ENCODE measurements around the gene ADAMTS9. TPM values are rescaled to one million over a fixed set of nuclear protein-coding genes. Genes with fewer than 3 reads are reported as not detected.
A peak's percentile ranks its signal among the peaks of the same experiment; 100 is the strongest.

ADAMTS9 gene
- total and polyA plus RNA-seq, 4 experiments from 2014 or later, result not detected

DNA sequence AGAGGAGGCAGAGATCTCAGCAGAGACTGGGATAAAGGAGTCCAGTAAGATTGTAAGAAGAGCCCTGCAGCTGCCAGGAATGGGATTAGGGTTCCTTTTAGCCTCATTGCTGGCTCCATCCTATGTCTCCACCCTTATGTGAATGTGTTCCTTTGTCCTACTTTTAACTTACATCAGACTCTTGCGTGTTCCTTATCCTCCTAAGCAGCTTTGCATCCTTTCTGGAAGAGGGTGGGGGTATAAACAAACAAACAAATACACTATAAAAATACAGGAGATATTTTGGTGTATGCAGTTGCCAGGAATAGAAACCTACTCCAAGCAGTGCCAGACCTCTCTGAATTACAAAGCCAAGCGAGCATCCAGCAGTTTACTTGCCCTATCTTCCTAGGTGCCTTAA is 194.7 kb downstream of the ADAMTS9 start:
- no peak for DNase-seq
- Histone ChIP-seq H3K4me3 (ENCODE audit: low read length in 2 of 2) (no peak overlapping the region), H3K27ac (ENCODE audit: low read depth, low read length) (no peak overlapping the region), H3K9me3 (ENCODE audit: control insufficient read depth in 1 of 2, low read length in 2 of 2) (no peaks in the 10 kb centered on the region), H3K4me1 (ENCODE audit: insufficient read depth, low read length) (no peaks in the 10 kb centered on the region), H3K27me3 (ENCODE audit: insufficient read depth, low read length) (peaks cover 4% of the 10 kb centered on the region), H3K36me3 (ENCODE audit: insufficient read depth, low read length) (no peaks in the 10 kb centered on the region)
- Mint-ChIP-seq H3K27ac (no peak overlapping the region), H3K4me1 (peaks cover 0 to 1% (median 0%) of the 10 kb centered on the region in 4 donors), H3K9me3 (peaks cover 0 to 1% (median 0%) of the 10 kb centered on the region in 8 donors), H3K27me3 (peaks cover 25 to 31% of the 10 kb centered on the region in 2 donors), H3K36me3 (no peaks in the 10 kb centered on the region), H3K4me3 (no peak overlapping the region)
- CTCF ChIA-PET (ENCODE audit: partially characterized antibody), result interaction anchor here (1.2 kb wide), 1 partner anchor 8 kb away, joined by 3 read pairs; no protein-coding TSS in a partner anchor
- POLR2A ChIA-PET (ENCODE audit: partially characterized antibody), result no interaction called here
- intact Hi-C loops (cut with micrococcal nuclease), result no loop called here

GRCh38 chr3:64491843-64492242 is 196.0 kb downstream of the ADAMTS9 start:
- ChIA-PET CTCF (ENCODE audit: partially characterized antibody) (interaction anchor here (1.0 kb wide), 1 partner anchor 29 kb away, joined by 3 read pairs; no protein-coding TSS in a partner anchor), POLR2A (ENCODE audit: partially characterized antibody) (no interaction called here)
- H3K27ac Mint-ChIP-seq, result no peak overlapping the region
- H3K4me3 Mint-ChIP-seq, result no peak overlapping the region
- peaks cover 0 to 1% (median 0%) of the 10 kb centered on the region in 4 donors for H3K4me1 Mint-ChIP-seq
- Histone ChIP-seq H3K36me3 (ENCODE audit: insufficient read depth, low read length) (no peaks in the 10 kb centered on the region), H3K4me3 (ENCODE audit: low read length in 2 of 2) (no peak overlapping the region), H3K9me3 (ENCODE audit: control insufficient read depth in 1 of 2, low read length in 2 of 2) (no peaks in the 10 kb centered on the region), H3K4me1 (ENCODE audit: insufficient read depth, low read length) (no peaks in the 10 kb centered on the region), H3K27ac (ENCODE audit: low read depth, low read length) (no peak overlapping the region), H3K27me3 (ENCODE audit: insufficient read depth, low read length) (peaks cover 4% of the 10 kb centered on the region)
- intact Hi-C loops (cut with micrococcal nuclease), result no loop called here
- H3K36me3 Mint-ChIP-seq, result no peaks in the 10 kb centered on the region
- H3K27me3 Mint-ChIP-seq, result peaks cover 26 to 33% of the 10 kb centered on the region in 2 donors
- DNase-seq, result no peak
- peaks cover 0 to 1% (median 0%) of the 10 kb centered on the region in 8 donors for H3K9me3 Mint-ChIP-seq

DNA sequence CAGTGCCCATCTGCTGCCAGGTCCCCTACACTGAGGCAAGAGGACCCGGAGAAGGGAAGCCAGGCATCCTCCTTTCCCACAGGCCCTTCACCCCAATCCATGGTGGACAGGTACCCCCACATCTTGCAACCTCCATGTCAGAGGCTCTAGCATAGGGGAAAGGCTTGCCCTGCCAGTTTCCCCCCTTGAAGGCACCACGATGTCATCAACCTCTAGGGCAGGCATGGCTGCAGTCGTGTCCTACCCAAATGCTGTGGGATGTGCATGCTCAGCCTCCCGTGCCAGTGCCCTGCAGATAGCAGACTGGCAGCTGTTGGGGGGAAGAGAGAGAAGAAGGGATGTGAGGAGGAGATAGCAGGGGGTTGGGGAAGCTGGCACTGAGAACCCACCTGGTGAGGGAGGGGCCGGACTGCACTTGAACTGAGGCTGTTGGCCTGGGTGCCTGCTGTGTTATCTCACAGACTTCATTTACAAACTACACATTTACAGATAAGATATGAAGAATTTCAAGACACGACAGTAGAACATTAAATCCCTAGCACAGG is 197.5 kb downstream of the ADAMTS9 start:
- intact Hi-C loops (cut with micrococcal nuclease), result no loop called here
- H3K4me1 Mint-ChIP-seq, result peaks cover 0 to 1% (median 0%) of the 10 kb centered on the region in 4 donors
- no peak overlapping the region for H3K27ac Mint-ChIP-seq
- peaks cover 27 to 29% of the 10 kb centered on the region in 2 donors for H3K27me3 Mint-ChIP-seq
- no peak overlapping the region for H3K4me3 Mint-ChIP-seq
- Histone ChIP-seq H3K9me3 (ENCODE audit: control insufficient read depth in 1 of 2, low read length in 2 of 2) (no peaks in the 10 kb centered on the region), H3K36me3 (ENCODE audit: insufficient read depth, low read length) (no peaks in the 10 kb centered on the region), H3K27me3 (ENCODE audit: insufficient read depth, low read length) (peaks cover 4% of the 10 kb centered on the region), H3K4me1 (ENCODE audit: insufficient read depth, low read length) (no peaks in the 10 kb centered on the region), H3K4me3 (ENCODE audit: low read length in 2 of 2) (no peak overlapping the region), H3K27ac (ENCODE audit: low read depth, low read length) (no peak overlapping the region)
- ChIA-PET CTCF (ENCODE audit: partially characterized antibody) (no interaction called here), POLR2A (ENCODE audit: partially characterized antibody) (no interaction called here)
- no peaks in the 10 kb centered on the region for H3K36me3 Mint-ChIP-seq
- DNase-seq, result no peak
- peaks cover 0 to 1% (median 0%) of the 10 kb centered on the region in 8 donors for H3K9me3 Mint-ChIP-seq

- no peak overlapping the region for H3K4me3 ChIP-seq (ENCODE audit: low read length in 2 of 2)
- POLR2A ChIA-PET (ENCODE audit: partially characterized antibody), result no interaction called here
- DNase-seq, result no peak
Measured at GRCh38 chr3:64489361-64490044, 198.3 kb downstream of the ADAMTS9 start.

GRCh38 chr3:64488939-64489338 is 198.9 kb downstream of the ADAMTS9 start:
- Mint-ChIP-seq H3K27me3 (peaks cover 26 to 29% of the 10 kb centered on the region in 2 donors), H3K36me3 (no peaks in the 10 kb centered on the region), H3K27ac (no peak overlapping the region), H3K4me3 (no peak overlapping the region), H3K9me3 (peaks cover 0 to 1% (median 0%) of the 10 kb centered on the region in 8 donors), H3K4me1 (peaks cover 0 to 7% (median 3%) of the 10 kb centered on the region in 4 donors)
- CTCF ChIA-PET (ENCODE audit: partially characterized antibody), result no interaction called here
- Histone ChIP-seq H3K27me3 (ENCODE audit: insufficient read depth, low read length) (peaks cover 4% of the 10 kb centered on the region), H3K4me1 (ENCODE audit: insufficient read depth, low read length) (no peaks in the 10 kb centered on the region), H3K27ac (ENCODE audit: low read depth, low read length) (no peak overlapping the region), H3K36me3 (ENCODE audit: insufficient read depth, low read length) (no peaks in the 10 kb centered on the region), H3K4me3 (ENCODE audit: low read length in 2 of 2) (no peak overlapping the region), H3K9me3 (ENCODE audit: control insufficient read depth in 1 of 2, low read length in 2 of 2) (no peaks in the 10 kb centered on the region)
- intact Hi-C loops (cut with micrococcal nuclease), result no loop called here
- POLR2A ChIA-PET (ENCODE audit: partially characterized antibody), result no interaction called here
- DNase-seq, result no peak

More at GRCh38 chr3:64489361-64490044, 198.3 kb downstream of the ADAMTS9 start:
- no peaks in the 10 kb centered on the region for H3K4me1 ChIP-seq (ENCODE audit: insufficient read depth, low read length)
- no peaks in the 10 kb centered on the region for H3K9me3 ChIP-seq (ENCODE audit: control insufficient read depth in 1 of 2, low read length in 2 of 2)
- no peaks in the 10 kb centered on the region for H3K36me3 ChIP-seq (ENCODE audit: insufficient read depth, low read length)
- no peak overlapping the region for H3K4me3 Mint-ChIP-seq
- peaks cover 29% of the 10 kb centered on the region in 2 donors for H3K27me3 Mint-ChIP-seq
- H3K36me3 Mint-ChIP-seq, result no peaks in the 10 kb centered on the region
- H3K27me3 ChIP-seq (ENCODE audit: insufficient read depth, low read length), result peaks cover 4% of the 10 kb centered on the region
- no peak overlapping the region for H3K27ac ChIP-seq (ENCODE audit: low read depth, low read length)
- H3K27ac Mint-ChIP-seq, result no peak overlapping the region
- H3K4me1 Mint-ChIP-seq, result peaks cover 0 to 2% (median under 1%) of the 10 kb centered on the region in 4 donors
- H3K9me3 Mint-ChIP-seq, result peaks cover 0 to 1% (median 0%) of the 10 kb centered on the region in 8 donors
- intact Hi-C loops (cut with micrococcal nuclease), result no loop called here
- CTCF ChIA-PET (ENCODE audit: partially characterized antibody), result no interaction called here

DNA sequence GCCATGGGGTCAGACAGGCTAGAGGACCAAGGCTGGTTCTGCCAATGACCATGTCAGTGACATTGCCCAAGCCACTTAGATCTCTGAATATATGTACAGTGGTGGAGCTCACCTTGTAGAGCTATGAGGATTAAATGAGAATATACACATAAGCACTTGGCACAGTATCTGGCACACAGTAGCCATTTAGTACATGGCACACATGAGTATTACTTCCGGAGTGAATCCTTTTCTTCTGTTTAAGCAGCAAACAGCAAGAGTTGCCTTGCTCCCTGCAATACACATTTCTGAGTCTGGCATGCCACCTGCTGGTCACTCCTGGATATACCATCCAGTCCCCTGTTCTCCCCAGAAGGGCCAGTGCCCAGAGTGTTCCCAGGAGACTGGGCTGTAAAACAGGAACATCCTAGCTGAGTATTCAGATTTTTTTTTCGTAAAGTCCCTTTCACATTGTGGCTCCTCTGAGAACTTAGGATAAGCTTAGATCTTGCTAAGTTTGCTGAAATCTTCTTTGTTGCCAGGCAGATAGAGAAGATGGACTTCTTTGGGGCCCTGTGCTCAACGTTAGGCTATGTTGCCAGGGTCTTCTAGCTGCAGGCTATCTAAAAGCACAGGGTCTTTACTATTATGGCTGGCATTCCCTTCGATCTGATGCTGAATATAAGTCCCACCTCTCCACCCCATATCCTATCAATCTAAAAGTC is 203.4 kb downstream of the ADAMTS9 start:
- intact Hi-C loops (cut with micrococcal nuclease), result loop anchor here (1.0 kb wide), 1 partner anchor 454 kb away; no protein-coding TSS in a partner anchor
- Mint-ChIP-seq H3K9me3 (no peaks in the 10 kb centered on the region), H3K36me3 (no peaks in the 10 kb centered on the region), H3K4me1 (peaks cover 0 to 7% (median 4%) of the 10 kb centered on the region in 4 donors), H3K27ac (no peak overlapping the region), H3K27me3 (peaks cover 9 to 10% of the 10 kb centered on the region in 2 donors), H3K4me3 (no peak overlapping the region)
- DNase-seq, result peak; percentile 40 to 49 (median 43)
- Histone ChIP-seq H3K4me1 (ENCODE audit: insufficient read depth, low read length) (no peaks in the 10 kb centered on the region), H3K27ac (ENCODE audit: low read depth, low read length) (no peak overlapping the region), H3K4me3 (ENCODE audit: low read length in 2 of 2) (no peak overlapping the region), H3K9me3 (ENCODE audit: control insufficient read depth in 1 of 2, low read length in 2 of 2) (no peaks in the 10 kb centered on the region), H3K36me3 (ENCODE audit: insufficient read depth, low read length) (no peaks in the 10 kb centered on the region), H3K27me3 (ENCODE audit: insufficient read depth, low read length) (no peaks in the 10 kb centered on the region)
- POLR2A ChIA-PET (ENCODE audit: partially characterized antibody), result no interaction called here
- CTCF ChIA-PET (ENCODE audit: partially characterized antibody), result interaction anchor here (0.6 to 2.8 kb wide), 13 partner anchors 9 to 497 kb away, joined by 3 to 31 read pairs (median 5); partner anchors contain the start of gene PSMD6

DNA sequence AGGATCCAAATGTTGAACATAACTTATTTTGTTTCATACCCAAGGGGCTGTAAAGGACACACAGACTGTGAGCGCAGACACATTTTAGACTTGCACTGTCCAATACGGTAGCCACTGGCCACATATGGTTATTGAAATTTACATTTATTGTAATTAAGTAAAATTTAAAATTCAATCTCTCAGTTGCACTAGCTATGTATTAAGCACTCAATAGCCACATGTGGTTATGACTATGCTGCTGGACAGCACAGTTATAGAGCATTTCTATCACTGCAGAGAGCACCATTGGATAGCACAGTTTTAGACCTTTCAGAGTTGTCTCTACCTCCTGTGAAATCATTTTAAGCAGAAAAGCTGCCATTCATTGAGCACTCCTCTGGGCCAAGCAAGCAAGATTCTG is 204.3 kb downstream of the ADAMTS9 start:
- no peaks in the 10 kb centered on the region for H3K36me3 ChIP-seq (ENCODE audit: insufficient read depth, low read length)
- ChIA-PET CTCF (ENCODE audit: partially characterized antibody) (interaction anchor here (1.3 to 2.8 kb wide), 6 partner anchors 8 to 460 kb away, joined by 5 to 31 read pairs (median 6); partner anchors contain the start of gene PSMD6), POLR2A (ENCODE audit: partially characterized antibody) (no interaction called here)
- Mint-ChIP-seq H3K4me1 (peaks cover 0 to 7% (median 3%) of the 10 kb centered on the region in 4 donors), H3K27me3 (peaks cover 3 to 11% of the 10 kb centered on the region in 2 donors), H3K36me3 (no peaks in the 10 kb centered on the region), H3K9me3 (no peaks in the 10 kb centered on the region), H3K27ac (no peak overlapping the region), H3K4me3 (no peak overlapping the region)
- no peak overlapping the region for H3K27ac ChIP-seq (ENCODE audit: low read depth, low read length)
- no peaks in the 10 kb centered on the region for H3K9me3 ChIP-seq (ENCODE audit: control insufficient read depth in 1 of 2, low read length in 2 of 2)
- no peak overlapping the region for H3K4me3 ChIP-seq (ENCODE audit: low read length in 2 of 2)
- H3K27me3 ChIP-seq (ENCODE audit: insufficient read depth, low read length), result no peaks in the 10 kb centered on the region
- intact Hi-C loops (cut with micrococcal nuclease), result no loop called here
- DNase-seq, result no peak
- H3K4me1 ChIP-seq (ENCODE audit: insufficient read depth, low read length), result no peaks in the 10 kb centered on the region

All from CD4-positive, alpha-beta memory T cell (primary cell).